GM21619 (cell line): ENCODE measurements around the gene UNCX.

Source experiments
- ATAC-seq: cut with Tn5 transposase; IDR thresholded peaks from one replicate; pipeline ENCODE4 v1.9.1; 2021; ENCODE audit not compliant: unreplicated experiment

Gene UNCX

DNA sequence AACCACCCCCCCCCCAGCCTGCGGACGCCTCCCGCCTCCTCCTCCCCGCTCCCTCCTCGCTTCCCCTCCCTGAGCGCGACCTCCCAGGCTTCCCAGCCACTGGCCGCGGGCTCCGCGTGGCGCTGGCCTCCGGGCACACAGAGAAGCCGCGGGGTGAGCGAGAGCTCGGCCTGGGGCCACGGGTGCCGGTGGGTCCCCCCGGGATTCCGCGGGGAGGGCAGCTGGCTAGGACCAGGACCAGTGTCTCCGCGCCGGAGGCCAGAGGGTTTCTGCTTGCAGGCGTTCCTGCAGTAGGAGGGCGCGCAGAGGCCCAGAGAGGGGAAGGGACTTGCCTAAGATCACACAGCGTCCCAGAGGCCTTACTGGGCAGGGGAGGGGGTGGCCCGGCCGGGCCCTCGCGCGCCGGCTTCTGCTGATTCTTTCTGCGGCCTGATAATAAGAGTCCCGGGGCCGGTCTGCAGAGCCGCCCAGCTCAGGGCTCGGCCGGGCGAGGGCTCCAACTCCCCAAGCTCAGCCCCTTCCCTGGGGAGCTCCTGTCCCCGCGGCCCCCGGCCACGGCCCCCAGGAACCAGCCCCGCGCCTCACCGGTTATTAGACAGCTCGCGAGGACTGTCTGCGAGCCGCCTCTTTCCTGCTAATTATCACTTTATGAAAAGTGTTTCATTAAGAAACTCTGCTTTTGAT is 10.1 kb downstream of the UNCX start:
- no peak for ATAC-seq

DNA sequence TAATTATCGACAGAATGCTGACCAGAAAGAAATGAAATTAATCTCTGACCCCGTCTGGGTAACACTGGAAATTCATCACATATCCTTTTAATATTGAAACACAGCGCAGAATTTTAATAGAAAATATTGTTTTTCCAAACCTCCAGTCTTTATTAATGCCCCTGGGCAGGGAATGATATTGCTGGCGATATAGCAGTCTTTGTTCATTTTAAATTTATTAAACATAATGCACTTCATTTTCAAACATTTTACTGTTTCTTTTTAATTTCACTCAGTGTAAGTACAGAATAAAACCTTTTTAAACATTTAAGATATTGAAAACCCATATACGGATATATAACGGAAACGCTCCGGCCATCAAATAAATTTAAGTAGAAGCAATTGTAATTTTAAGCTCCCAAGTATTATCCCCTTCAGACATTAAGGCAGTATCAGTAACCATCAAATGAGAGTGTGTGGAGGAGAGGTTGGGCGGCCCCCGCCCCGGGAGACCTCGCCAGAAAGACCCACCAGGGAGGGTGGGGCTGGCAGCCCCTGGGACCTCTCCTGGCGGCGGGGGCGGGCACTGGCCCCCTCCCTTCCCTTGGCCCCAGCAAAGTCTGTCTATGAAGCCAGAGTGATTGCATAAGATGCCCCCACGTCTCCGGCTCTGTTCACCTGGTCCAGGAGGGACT is 10.8 kb downstream of the UNCX start:
- ATAC-seq, result no peak

DNA sequence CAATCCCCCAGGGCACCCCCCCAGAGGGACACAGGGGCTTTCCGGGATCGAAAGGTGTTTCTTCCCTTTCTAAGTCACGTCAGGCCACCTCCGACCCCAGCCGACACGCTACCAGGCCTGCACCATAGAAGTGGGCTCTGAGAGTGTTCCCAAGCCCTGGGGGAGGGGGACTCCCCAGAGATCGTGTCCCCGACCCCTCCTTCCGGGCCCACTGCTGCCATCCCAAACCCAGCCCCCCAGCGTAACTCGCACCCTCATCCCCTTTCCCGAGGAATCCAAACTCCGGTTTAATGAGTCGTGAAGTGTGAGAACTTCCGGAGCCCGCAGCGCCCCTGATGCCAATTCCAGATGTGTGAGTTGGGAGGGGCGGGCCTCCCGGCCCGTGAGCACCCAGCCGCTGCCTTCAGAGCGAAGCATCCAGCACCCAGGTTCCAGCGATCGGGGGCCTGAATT is 11.3 kb downstream of the UNCX start:
- ATAC-seq, result no peak

DNA sequence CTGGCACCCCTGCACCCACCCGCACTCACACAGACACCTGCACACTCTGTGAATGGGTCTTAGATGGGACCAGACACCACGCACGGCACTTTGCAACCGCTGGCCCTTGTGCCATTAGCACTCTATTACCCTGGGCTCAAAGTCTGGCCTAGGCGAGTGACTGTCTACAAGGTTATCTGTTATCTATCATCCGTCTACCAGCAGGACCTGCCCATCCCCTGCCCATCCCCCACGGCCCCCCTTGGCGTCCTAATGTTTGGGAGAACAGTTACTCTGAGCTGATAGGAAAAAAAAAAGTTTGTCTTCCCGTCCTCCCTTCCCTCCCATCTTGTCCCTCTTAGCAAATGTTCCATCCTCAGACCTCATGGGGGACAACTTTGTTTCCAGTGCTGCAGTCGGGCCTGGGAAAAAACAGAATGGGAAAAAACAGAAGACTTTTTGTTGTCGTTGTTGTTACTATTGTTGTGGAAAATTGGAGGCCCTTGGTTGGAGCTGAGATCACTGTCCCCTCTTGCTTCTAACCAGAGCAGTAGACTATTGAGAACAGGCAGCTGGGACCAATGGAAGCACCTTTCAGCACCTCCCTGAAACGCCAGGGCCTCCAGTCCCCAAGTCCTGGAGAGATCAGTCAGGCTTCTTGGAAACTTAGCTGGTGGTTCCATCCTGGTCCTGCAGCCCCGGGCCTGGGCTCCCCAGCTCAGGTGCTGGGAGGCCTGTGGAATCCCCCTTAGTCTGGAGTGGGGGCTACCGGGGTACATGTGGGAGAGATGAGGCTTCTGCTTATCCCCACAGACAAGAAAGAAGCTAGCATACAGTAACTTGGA is 12.2 kb downstream of the UNCX start:
- no peak for ATAC-seq

DNA sequence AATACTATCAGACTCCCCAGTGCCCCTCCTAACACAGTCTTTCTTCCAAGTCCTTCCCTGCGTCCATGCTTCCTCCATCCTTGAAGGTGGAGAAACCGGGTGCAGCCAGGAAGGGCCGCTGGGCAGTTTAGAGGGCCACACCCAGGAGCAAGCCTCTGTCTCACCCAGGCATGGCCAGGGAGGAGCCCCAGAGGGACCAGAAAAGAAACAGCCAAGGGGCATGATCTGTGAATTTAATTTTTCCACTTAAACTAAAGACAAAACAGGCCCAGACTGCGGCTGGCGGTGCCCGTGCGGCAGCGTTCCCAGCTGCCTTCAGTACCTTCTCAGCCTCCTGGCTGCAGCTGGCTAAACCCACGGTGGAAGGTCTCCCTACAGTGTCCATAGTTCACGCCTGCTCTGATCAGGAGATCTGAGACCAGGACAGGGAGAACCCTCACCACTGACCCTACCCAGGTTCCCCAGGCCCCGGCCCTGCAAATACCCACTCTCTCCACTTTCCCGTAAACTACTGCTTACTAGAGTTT is 12.9 kb downstream of the UNCX start:
- ATAC-seq, result no peak

DNA sequence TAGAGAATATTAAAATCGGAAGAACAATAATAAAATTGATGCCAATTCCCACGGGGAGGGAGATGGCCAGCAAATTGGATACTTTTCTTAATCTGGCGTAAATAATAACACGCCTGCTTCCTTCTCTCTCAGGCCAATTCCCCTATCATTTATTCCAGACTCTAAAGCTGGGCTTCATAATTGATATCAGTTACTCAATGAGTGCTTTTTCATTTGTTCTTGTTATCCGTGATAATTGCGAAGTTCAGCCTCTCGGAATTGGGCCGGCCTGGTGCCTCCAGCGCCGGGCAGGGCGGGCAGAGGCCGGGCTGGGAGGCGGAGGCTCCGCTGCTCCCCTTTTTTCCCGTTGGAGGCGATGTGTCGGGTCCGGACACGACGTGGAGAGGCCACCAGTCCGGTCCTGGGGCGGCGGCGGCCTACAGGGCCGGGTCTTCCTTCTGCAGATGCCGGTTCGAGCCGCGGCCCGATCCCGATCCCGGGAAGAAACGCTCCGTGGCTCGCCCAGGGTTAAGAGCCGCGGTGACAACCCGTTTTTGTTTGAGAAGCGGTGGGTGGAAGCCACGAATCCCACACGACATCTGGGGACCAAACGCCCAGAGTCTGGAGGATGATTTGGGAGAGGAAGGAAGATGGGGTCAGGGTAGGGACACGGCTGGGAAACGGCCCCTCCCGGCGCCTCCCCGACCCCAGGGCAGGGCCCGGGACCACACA is 13.6 kb downstream of the UNCX start:
- ATAC-seq, result no peak

DNA sequence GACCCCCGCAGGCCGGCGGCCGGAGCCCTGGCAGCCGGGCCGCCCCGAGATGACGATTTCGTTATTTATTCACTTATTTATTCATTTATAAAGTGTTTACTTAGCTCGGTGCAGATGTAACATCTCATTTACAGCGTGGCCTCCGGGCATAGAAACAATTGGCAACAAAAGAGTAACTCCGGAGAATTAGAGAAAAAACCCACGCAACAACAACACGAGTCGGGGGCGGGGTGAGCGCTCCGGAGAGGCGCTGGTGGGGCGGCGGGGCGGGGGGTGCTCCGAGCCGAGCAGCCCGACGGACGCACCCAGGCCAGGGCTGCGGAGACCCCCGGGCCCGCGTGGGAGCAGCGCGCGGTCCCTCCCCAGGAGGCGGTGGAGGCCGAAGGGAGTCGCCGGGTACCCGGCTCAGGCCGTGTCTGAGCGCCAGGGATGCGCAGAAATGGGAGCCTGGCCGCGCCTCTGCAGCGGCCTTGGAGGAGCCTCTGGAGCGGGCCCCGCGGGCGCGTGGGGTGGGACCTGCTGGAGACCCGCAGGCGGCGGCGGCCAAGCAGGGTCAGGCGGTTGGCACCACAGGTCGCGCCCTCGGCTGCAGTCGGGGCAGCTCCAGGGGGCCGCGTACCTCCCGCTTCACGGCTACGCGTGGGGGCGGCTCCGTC is 14.3 kb downstream of the UNCX start:
- no peak for ATAC-seq

DNA sequence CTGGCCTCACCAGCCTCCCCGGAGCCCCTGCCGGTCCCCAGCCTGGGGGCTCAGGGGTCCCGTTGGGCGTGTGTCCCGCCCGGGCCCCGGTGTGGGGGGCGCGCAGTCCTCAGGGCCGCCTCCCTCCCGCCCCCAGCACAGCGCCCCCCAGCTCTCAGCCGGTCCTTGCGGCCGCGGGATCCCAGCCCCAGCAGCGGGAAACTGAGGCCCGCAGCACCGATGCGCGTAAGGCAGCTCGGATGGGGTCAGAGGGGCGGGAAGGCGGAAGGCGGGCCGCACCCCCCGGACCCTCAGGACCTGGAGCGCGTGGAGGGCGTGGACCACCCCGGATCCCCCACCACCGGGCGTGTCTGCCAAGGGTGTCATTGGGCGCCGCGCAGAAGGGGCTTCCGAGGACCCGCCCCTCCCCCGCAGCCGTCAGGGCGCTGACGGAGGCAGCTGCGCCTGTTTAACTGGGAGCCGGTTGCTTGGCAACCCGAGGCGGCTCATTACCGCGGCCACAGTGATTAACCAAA is 14.9 kb downstream of the UNCX start:
- ATAC-seq, result no peak

DNA sequence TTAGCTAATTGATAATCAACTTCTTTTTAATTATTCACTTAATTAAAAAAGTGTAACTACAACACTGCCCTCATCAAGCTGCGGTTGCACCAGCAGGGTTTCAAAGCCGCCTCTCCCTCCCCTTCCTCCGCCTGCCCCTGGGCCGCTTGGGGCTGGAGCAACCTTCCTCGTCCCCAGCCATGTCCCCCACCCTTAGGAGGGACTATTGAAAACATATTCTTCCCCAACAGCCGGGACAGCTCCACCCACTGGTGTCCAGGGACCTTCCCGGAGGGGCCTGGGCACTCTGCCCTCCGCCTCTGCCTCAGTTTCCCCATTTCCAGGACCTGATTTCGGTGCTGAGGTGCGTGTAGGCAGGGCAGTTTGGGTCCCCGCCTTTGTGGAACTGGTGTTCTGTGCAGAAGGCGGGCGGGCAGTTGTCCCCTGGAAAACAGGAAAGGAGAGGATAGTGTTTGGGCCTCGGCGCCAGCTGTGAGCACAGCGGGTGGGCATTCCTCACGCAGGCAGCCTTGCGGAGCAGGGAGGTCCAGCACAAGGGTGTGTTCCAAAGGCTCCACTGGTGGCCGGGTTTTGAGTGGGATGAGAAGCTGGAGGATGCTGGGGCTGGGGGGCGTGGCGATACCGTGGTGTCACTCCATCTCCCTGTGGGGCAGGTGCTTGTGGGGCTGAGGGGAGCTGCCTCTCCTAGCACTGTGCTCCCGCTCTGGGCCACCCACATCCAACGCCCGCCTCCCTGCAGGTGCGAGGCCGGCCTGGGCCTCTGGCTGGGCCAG is 15.7 kb downstream of the UNCX start:
- no peak for ATAC-seq

DNA sequence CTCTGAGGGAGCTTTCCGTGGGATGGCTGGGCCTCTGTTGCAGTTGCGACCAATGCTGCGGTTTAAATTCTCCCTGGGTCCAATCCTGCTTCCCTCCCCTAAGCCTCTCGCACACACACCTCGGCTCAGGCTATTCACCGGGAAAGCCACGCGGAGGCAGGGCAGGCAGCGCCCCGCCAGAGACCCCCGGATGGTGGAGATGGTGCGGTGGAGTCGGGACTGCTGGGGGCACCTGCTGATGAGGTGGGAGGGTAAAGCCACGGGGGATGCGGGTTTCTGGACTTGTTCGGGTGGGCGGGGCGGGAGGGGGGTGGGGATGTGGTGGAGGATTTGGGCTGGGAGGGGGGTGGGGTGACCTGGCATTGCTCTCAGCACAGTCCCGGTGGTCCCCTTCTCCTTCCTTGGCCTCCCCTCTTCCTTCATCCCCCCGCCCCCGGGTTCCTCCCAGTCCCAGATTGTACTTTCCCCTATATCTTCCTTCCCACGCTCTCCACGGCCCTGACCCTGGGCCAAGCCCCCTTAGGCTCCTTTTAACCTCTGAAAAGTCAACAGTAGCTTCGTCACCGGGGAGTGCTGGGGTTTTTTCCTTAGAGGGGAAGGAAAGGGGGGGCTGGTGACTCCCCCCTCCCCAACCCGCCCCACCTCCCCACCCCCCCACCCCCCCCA is 16.4 kb downstream of the UNCX start:
- no peak for ATAC-seq

DNA sequence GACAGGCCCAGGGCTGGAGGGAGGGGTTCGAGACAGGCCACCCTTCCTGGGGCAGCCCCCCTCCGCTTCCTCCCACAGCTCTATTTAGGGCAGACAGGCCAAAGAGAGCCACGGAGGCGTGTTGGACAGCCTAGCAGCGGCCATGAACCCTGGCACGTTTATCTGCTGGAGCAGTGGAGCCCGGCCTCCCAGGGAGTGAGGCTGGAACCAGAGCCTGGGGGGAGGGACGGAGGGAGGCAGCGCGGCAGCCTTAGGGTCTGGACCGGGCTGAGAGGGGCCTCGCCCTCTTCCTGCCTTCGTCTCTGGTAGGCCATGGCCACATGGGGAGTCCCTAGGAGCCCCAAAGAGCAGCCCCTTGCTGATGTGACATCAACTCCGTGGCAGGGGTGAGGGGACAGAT is 17.1 kb downstream of the UNCX start:
- no peak for ATAC-seq

DNA sequence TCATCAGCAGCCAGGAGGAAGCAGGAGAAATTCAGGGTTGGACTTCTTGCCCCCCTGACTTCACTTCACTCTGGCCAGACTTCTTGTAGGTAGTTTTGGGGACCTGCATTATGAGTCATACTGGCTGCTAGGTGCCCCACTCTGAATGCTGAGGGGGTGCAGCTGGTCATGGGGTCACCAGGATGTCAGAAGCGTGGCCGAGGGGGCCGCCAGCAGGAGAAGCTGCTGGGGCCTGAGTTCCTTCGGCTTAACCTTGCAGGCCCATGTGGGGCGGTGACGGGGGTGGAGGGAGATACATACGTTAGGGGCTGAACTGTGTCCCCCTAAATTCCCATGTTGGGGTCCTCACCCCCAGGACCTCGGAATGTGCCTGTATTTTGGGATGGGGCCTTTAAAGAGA is 18.2 kb downstream of the UNCX start:
- ATAC-seq, result no peak

DNA sequence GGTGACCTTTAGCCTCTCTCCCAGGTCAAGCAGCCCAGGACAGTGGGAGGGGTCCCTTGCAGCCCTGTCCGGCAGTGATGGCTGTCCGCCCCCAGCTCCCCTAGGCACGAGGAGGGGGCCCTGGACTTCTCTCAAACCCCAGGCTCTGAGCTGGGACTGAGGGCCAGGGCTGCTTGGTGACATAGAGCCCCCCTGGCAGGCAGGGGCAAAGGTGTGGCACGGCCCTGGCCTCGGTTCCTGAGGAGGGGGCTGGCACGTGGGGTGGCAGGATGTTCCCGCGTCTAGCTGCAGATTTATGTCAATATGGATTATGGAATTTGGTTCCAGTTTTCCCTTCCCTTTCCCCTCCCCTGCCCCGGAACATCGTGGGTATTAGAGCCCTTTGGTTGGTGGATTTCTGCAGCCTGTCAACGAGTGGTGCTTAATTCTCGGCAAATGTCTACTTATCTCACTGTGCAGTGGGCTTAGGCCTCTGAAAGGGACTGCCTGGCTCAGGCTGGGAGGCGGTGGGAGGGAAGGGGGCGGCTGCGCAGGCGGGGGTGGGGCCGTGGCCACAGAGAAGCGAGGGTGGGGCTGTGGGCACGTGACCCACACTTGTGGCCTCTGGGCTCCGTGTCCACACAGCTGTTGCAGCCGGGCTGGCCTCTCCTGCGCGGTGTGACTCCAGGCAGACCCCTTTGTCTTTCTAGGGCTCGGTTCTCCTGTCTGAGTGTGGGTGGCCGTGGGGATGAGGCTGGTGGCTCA is 19.3 kb downstream of the UNCX start:
- no peak for ATAC-seq

DNA sequence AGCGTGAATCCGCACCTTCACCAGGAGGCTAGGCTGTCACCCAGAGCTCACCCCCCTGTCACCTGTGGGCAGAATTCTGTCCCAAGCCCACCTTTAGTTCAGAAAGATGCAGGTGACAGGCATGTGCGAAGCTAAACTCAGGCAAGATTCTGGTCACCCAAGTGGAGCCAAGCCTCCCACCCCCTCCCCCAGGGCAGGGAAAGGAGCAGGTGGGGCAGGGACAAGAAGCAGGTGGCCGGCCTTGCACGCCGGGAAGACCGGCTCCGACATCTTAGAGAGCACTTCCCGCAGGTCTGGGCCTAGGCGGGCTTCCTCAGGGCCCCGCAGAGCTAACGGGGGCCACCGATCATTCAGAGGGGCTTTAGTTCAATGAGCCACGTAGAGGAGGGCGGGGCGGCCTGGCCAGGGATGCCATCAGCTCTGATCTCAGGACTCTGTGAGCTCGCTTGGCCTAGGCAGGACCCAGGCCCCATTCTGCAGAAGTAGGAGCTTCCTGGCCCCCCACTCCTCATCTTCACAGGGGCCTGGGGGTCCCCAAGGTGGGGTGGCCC is 19.9 kb downstream of the UNCX start:
- ATAC-seq, result no peak

DNA sequence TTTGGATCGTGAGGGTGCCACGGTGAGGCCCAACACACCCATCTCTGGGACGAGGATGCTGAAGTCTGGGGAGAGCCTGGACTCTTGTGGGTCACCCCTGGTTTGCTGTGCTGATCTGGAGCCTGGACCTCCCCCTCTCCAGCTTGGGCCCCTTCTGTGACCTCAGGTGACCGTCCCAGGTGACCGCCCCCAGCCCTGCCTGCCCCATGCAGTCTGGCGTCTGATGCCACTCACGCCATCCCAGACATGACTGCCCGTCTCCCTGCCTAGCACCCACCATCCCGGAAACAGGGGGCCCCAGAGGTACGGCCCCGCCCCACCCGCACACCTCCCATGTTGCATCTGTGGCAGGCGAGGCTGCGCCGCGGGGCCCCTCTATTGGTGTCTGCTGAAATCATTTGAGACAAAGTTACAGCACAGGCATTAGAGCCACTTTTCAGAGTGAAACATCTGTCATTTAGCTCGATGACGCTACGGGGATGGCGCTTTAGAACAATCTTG is 21.1 kb downstream of the UNCX start:
- no peak for ATAC-seq

DNA sequence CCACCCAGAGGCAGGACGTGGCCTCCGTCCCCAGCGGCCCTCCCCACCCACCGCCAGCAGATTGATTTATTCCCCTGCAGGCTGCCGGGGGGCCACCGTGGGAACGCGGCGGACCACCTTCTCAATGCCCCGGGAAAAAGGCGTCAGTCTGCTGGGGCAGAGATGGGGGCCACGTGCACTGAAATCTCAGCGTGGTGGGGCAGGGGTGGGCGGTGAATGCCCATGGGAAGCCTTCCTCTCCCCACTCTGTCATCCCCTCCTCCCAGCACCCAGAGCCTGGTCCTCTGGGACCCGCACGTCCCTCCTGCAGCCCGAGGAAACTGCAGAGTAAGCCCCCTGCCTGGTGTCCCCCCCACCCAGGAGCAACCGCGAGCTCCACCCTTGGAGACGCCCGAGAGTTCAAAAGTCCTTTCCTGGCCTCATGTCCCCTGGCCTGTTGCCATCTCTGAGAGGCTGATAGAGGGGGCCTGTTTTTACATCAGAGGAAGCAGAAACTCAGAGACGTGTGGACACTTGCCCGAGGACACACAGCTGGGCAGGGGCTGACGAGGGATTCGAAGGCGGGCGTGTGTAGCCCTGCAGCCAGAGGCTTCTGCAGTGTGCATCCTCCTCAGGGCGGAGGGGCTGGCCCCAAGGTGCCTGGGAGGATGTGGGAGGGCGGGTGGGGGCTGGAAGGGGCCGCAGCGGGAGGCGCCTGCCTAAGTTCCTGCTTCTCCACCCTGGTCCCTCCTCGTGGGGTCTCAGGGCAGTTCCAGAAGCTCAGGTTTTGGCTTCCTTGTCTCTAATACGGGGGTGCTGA is 21.8 kb downstream of the UNCX start:
- ATAC-seq, result no peak
